GM10248 (cell line): Measurements from ENCODE around the gene FEM1B.

ENCODE experiments used
- CTCF ChIA-PET: fragments of 300-600 bp; sonication (Branson Sonifier 250); formaldehyde crosslinking; extraction: SDS; loops from one replicate; lab custom pipeline; 2021; ENCODE audit warnings: antibody characterized with exemption; lab: Yijun Ruan, JAX
- POLR2A ChIA-PET: fragments of 350-650 bp; sonication (Branson Sonifier 250); formaldehyde crosslinking; extraction: SDS; loops from one replicate; lab custom pipeline; 2020; ENCODE audit warnings: antibody characterized with exemption; lab: Yijun Ruan, JAX
- DNase-seq: peaks from one replicate; pipeline ENCODE4 v3.0.0; 2012; ENCODE audit errors: extremely low spot score
- CTCF ChIP-seq: IDR thresholded peaks from 2 replicates; pipeline ENCODE4 v1.5.1; 2012; ENCODE audit warnings: mild to moderate bottlenecking, low read depth; ENCODE audit errors: extremely low read depth, missing control alignments, control extremely low read depth

Gene FEM1B

DNA sequence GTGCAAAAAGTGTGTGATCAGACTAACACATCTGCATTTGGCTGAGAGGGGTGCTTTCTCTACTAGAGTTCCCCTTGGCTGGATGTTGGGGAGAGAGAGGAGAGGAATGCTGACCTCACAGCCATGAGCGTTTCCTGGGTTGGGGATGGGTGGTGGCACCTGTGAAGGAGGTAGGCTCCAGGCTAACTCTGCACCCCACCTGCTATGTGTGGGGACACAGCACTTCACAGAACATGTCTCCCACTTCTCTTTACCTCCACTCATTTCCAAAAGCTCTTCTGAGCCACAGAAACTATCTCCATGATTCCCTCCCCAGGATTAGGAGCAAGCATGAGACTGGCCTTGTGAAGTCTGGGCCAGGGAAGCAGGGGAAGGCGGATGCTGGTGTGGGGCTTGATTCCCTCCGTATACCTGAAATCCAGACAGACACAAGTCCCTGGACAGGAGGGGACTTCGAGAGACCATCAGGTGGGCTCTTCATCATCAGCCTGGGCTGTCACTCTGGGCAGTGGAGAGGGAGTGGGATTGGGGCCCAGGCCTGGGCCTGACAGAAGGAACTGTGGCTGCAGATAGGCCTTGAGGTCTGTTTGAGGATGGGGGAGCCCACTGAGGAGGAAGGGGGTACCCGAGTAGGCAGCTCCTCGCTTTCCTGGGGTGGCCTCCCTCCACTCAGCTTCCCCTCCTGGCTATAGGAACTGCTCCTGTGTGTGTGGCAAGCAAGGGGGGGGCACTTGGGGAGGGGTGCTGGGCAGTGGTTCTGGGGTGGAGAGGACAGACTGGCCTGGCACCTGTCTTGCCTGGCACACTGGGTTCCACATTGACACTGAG lies 40.7 kb downstream of the FEM1B start:
- TF ChIP-seq CTCF = no peak
- ChIA-PET CTCF (interaction anchor here (1.1 to 2.3 kb wide), 2 partner anchors 11 to 12 kb away, joined by 3 to 13 read pairs; no protein-coding TSS in a partner anchor), POLR2A (no interaction called here)
- no peak for DNase-seq

DNA sequence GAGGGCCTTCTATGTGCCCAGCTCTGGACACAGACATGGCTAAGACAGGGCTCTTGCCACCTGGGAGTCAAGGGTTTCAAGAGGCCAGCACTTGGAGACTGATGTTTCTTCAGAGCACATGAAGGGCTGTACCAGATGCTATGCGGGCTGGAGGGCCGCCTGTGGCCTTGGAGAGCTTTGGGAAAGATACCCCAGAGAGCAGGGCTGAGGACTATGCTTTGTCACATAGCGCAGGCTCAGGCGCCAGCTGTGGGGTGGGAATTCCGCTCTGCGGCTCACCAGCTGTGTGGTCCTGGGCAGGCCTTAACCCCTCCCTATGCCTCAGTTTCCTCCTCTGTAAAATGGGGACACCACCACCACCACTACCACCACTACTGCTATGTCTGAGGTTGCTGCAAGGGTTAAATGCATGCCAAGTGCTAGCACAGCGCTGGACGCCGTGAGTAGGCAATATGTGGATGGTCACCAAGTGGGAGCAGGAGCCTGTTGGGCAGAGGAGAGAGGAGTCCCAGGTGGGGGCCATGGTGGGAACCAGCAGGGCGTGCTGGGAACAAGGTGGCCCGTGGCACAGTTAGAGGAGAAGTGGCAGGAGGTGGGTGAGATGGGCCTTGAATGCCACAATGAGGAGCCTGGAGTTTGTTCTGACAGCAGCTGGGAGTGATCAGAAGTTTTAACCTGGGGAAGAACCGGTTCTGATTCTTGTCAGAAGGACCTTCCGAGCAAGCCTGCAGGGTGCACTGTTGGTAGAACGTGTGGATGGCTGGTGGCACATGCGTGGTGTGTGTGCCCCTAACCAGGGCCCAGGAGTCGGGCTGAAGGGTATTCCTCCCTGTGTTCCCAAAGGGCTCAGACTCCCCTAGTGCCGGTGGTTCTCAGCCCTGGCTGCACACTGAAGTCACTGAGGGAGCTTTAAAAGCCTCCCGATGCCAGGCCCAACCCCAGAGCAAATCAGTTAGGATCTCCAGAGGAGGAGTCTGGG lies 41.7 kb downstream of the FEM1B start:
- no peak for DNase-seq
- CTCF ChIA-PET = interaction anchor here (1.5 to 2.3 kb wide), 2 partner anchors 12 to 66 kb away, joined by 6 to 13 read pairs; no protein-coding TSS in a partner anchor
- TF ChIP-seq CTCF = no peak
- POLR2A ChIA-PET = no interaction called here

DNA sequence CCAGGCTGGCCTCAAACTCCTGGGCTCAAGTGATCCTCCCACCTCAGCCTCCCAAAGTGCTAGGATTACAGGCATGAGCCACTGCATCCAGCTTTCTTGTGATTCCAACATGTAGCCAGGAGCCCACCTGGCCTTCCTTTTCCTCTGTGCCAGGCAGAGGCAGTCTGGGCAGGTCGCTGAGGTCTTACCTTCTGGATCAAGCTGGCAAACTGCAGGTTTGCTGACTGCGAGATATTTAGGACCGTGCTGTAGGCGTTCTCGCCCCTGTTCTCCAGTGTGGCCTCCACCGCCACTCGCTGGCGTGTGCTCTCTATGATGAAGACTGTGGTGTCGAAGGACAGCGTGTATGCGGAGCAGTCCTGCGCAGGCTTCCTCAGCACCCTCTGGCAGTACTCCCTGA lies 42.5 kb downstream of the FEM1B start:
- DNase-seq = no peak
- no peak for TF ChIP-seq CTCF
- ChIA-PET CTCF (interaction anchor here (1.5 to 2.3 kb wide), 2 partner anchors 13 to 67 kb away, joined by 6 to 13 read pairs; no protein-coding TSS in a partner anchor), POLR2A (no interaction called here)

DNA sequence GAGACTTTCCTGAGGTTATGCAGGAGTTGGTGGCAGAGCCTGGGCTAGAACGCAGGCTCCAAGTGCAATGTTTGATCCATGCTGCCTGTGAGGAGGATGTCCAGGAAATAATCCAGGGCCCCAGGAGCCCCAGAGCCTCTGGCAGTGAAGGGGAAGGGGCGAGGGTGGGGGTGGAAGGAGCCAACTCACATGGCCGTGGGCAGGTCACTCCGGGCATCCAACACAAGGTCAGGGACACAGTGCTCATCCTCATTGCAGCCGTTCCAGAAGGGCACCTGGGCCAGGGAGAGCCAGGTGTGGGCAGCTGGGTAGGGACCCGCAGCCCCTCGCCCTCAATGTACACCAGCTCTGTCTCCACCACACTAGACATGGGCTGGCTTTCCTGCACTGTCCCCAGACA lies 43.7 kb downstream of the FEM1B start:
- ChIA-PET POLR2A (no interaction called here), CTCF (interaction anchor here (6.3 kb wide), 1 partner anchor 14 kb away, joined by 29 read pairs; no protein-coding TSS in a partner anchor)
- TF ChIP-seq CTCF = no peak
- no peak for DNase-seq

DNA sequence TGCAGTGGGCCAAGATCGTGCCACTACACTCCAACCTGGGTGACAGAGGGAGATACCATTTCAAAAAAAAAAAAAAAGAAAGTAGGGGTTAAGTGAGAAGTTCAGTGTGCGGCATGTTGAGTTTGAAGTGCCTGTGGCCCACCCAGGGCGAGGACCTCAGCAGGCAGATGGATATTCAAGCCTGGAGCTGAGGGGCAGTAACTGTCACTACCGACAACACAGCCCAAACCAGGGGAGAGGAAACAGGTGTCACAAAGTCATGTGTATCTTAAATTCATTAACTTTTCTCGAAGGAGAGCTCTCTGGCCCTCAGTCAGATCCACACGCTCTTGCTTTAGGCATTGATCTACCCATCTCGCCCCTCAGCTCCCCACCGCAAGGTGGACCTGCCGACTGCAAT lies 45.3 kb downstream of the FEM1B start:
- no peak for TF ChIP-seq CTCF
- ChIA-PET POLR2A (no interaction called here), CTCF (interaction anchor here (6.3 kb wide), 1 partner anchor 16 kb away, joined by 29 read pairs; no protein-coding TSS in a partner anchor)
- no peak for DNase-seq

DNA sequence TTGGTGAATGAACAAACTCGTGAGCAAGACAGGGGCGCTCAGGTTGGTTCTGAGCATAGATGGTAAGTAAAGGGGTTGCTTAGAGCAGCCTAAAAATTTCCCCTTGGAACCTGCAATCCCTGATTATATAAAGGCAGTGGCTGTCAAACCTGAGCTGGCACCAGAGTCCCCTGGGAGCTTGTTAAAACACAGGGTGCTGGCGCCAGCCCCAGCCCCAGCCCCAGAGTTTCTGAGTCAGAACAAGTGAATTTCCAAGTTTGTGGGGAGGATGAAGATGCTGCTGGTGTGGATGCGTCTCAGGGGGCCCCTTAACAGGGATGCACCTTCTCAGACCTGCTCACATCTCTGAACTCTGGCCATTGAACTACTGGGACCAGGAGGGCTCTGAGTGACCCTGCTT lies 48.2 kb downstream of the FEM1B start:
- ChIA-PET POLR2A (no interaction called here), CTCF (interaction anchor here (1.1 to 6.3 kb wide), 2 partner anchors 11 to 19 kb away, joined by 3 to 29 read pairs; no protein-coding TSS in a partner anchor)
- no peak for DNase-seq
- no peak for TF ChIP-seq CTCF
